Measurements from ENCODE around the gene DEAF1. TPM values are rescaled to one million over a fixed set of nuclear protein-coding genes. Genes with fewer than 3 reads are reported as not detected.

DEAF1 gene
- total and polyA plus RNA-seq, 2 experiments from 2014 or later, result 42.6 to 47.8 TPM

DNA sequence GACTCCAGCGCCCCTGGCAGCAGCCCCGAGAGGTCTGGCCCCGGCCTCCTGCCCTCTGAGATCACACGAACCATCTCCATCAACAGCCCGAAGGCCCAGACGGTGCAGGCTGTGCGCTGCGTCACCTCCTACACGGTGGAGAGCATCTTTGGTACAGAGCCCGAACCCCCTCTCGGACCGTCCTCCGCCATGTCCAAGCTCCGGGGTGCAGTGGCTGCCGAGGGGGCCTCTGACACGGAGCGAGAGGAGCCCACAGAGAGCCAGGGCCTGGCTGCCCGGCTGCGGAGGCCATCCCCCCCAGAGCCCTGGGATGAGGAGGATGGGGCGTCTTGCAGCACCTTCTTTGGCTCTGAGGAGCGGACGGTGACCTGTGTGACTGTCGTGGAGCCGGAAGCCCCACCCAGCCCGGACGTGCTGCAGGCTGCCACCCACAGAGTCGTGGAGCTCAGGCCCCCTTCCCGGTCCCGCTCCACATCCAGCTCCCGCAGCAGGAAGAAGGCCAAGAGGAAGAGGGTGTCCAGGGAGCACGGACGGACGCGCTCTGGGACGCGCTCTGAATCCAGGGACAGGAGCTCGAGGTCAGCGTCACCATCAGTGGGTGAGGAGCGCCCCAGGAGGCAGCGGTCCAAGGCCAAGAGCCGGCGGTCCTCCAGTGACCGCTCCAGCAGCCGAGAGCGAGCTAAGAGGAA is 86.9 kb downstream of the DEAF1 start:
- H3K9me2 ChIP-seq (ENCODE audit: insufficient read depth), result no peaks in the 10 kb centered on the region
- no peak overlapping the region for H2AFZ ChIP-seq
- no peak overlapping the region for H3K4me3 ChIP-seq
- no peaks in the 10 kb centered on the region for H3K27me3 ChIP-seq (ENCODE audit: insufficient read depth)
- Mint-ChIP-seq H3K4me3 (no peak overlapping the region), H3K9me3 (no peaks in the 10 kb centered on the region), H3K27ac (no peak overlapping the region), H3K27me3 (ENCODE audit: insufficient read depth, low read depth, poor library complexity) (peaks cover 13% of the 10 kb centered on the region), H3K36me3 (ENCODE audit: low read depth) (peaks cover 57% of the 10 kb centered on the region), H3K4me1 (peaks cover 5% of the 10 kb centered on the region)
- no peak for DNase-seq (ENCODE audit: low spot score)
- 0 out of 2 replicates have a peak, but pooled peaks cover 4% of the 10 kb centered on the region for H3K79me2 ChIP-seq (replicated peaks; ENCODE audit: insufficient read depth)
- no peak for ATAC-seq
- H3K27ac ChIP-seq (ENCODE audit: low read depth), result no peak overlapping the region
- peaks cover 17% of the 10 kb centered on the region; the same call in 1 of the 2 replicates for H3K36me3 ChIP-seq (ENCODE audit: insufficient read depth)
- peaks cover 34% of the 10 kb centered on the region for H3F3A ChIP-seq (replicated peaks; ENCODE audit: low read depth)
- H4K20me1 ChIP-seq (replicated peaks; ENCODE audit: insufficient read depth), result peaks cover 10% of the 10 kb centered on the region; the same call in 1 of the 2 replicates
- no peak overlapping the region for H3K4me2 ChIP-seq
- no peaks in the 10 kb centered on the region for H3K4me1 ChIP-seq (ENCODE audit: insufficient read depth)
- TF ChIP-seq ZNF462 (CRISPR knock-in tag; IDR thresholded peaks at IDR 0.05) (no peak), NANOG (IDR thresholded peaks at IDR 0.05; ENCODE audit: borderline replicate concordance) (no peak), ZNF114 (CRISPR knock-in tag; IDR thresholded peaks at IDR 0.05) (no peak), STAT1 (IDR thresholded peaks at IDR 0.05; ENCODE audit: unreplicated experiment) (no peak), EZH2phosphoT487 (IDR thresholded peaks at IDR 0.05; ENCODE audit: unreplicated experiment) (no peak), REST (IDR thresholded peaks at IDR 0.05; ENCODE audit: unreplicated experiment) (no peak), CREB1 (CRISPR knock-in tag; IDR thresholded peaks at IDR 0.05; ENCODE audit: low read depth) (no peak), CTCF (conservative IDR thresholded peaks at IDR 0.05; ENCODE audit: low read depth in 2 of 2) (no peak), JUNB (IDR thresholded peaks at IDR 0.05; ENCODE audit: unreplicated experiment) (no peak), EZH2 (IDR thresholded peaks at IDR 0.05; ENCODE audit: low read depth, unreplicated experiment) (no peak), POLR2AphosphoS5 (IDR thresholded peaks at IDR 0.05; ENCODE audit: low read depth) (no peak), ETS1 (IDR thresholded peaks at IDR 0.05) (no peak), ZNF331 (CRISPR knock-in tag; IDR thresholded peaks at IDR 0.05; ENCODE audit: low read depth) (no peak)

Data from GM23338 (cell line).